Measurements from ENCODE around the gene SDK1.
"Not testable (repeated sequence)": the region's sequence is repeated elsewhere in the genome, so short reads cannot be mapped to it uniquely, and the experiment has no call there.

The SDK1 gene

DNA sequence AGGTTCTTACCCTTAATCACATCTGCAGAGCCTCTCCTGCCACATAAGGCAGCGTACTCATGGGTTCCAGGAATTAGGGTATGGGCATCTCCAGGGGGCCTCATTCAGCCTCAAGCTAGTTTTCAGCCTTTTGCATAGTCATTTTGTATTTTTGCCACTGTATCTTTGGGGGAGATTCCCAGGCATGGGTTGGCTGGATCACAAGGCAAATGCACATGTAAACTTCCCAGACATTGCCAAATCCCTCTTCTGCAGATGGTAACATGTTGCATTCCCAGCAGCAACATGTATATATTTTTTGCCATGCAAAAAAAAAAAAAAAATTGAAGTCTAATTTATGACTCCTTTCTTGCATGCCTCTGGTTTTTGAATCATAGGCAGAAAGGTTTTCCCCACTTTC, 785.7 kb downstream of the SDK1 start:
- peaks cover 13% of the 10 kb centered on the region for H3K36me3 Mint-ChIP-seq (ENCODE audit: low read depth)
- no peaks in the 10 kb centered on the region for H3K4me1 Mint-ChIP-seq
- peaks cover 17% of the 10 kb centered on the region for H3K9me3 Mint-ChIP-seq
- no peak overlapping the region for H3K4me3 Mint-ChIP-seq
- H3K27ac Mint-ChIP-seq = no peak overlapping the region
- TF ChIP-seq, protein P1, sequence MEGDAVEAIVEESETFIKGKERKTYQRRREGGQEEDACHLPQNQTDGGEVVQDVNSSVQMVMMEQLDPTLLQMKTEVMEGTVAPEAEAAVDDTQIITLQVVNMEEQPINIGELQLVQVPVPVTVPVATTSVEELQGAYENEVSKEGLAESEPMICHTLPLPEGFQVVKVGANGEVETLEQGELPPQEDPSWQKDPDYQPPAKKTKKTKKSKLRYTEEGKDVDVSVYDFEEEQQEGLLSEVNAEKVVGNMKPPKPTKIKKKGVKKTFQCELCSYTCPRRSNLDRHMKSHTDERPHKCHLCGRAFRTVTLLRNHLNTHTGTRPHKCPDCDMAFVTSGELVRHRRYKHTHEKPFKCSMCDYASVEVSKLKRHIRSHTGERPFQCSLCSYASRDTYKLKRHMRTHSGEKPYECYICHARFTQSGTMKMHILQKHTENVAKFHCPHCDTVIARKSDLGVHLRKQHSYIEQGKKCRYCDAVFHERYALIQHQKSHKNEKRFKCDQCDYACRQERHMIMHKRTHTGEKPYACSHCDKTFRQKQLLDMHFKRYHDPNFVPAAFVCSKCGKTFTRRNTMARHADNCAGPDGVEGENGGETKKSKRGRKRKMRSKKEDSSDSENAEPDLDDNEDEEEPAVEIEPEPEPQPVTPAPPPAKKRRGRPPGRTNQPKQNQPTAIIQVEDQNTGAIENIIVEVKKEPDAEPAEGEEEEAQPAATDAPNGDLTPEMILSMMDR (IDR thresholded peaks at IDR 0.05; ENCODE audit: unreplicated experiment in 3 of 3) = no peak
- H3K27me3 Mint-ChIP-seq (ENCODE audit: low read depth) = no peaks in the 10 kb centered on the region

DNA sequence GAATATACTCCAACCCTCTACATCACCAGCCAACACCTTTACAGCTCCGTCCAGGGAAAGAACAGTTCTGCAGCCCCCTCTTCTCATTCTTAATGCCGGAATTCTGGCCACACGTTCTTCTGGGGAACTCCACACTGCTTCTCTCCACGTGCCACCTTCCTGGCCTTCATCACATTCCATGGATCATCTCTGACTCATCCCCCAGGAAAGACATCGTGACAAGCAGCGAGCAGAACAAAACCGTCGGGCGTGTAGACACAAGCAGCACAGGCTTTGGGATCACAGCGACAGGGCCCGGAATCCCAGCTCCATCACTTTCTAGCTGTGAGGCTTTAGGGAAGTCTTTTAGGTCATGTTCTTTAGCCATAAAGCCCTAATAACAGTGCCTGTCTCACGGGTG, 790.7 kb downstream of the SDK1 start:
- H3K27me3 Mint-ChIP-seq (ENCODE audit: low read depth) = peaks cover 4% of the 10 kb centered on the region
- no peaks in the 10 kb centered on the region for H3K4me1 Mint-ChIP-seq
- no peak overlapping the region for H3K4me3 Mint-ChIP-seq
- H3K27ac Mint-ChIP-seq = no peak overlapping the region
- peaks cover 16% of the 10 kb centered on the region for H3K36me3 Mint-ChIP-seq (ENCODE audit: low read depth)
- H3K9me3 Mint-ChIP-seq = peaks cover 20% of the 10 kb centered on the region
- TF ChIP-seq, protein P1 (IDR thresholded peaks at IDR 0.05; ENCODE audit: unreplicated experiment in 3 of 3) = no peak

DNA sequence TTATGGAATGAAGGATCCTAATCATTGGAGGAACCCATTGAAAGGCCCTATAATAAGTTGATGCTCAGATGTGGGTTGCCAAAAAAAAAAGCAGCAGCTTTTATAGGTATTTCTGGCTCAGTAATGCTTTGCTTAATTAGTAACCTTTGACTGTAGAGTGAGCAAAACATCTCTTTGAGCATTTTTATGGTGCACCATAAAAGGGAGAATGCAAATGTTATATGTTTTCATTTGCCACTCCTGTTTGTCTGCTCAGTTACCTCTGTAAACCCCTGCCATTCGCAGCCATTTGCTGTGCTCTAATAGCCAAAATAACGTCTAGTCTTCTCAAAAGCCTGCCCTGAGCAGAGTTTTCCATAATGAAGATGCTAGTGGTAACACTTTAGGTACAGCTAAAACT, 792.0 kb downstream of the SDK1 start:
- peaks cover 16% of the 10 kb centered on the region for H3K36me3 Mint-ChIP-seq (ENCODE audit: low read depth)
- H3K4me3 Mint-ChIP-seq = no peak overlapping the region
- no peak overlapping the region for H3K27ac Mint-ChIP-seq
- H3K9me3 Mint-ChIP-seq = peaks cover 20% of the 10 kb centered on the region
- H3K4me1 Mint-ChIP-seq = no peaks in the 10 kb centered on the region
- peaks cover 4% of the 10 kb centered on the region for H3K27me3 Mint-ChIP-seq (ENCODE audit: low read depth)
- TF ChIP-seq, protein P1 (IDR thresholded peaks at IDR 0.05; ENCODE audit: unreplicated experiment in 3 of 3) = no peak

DNA sequence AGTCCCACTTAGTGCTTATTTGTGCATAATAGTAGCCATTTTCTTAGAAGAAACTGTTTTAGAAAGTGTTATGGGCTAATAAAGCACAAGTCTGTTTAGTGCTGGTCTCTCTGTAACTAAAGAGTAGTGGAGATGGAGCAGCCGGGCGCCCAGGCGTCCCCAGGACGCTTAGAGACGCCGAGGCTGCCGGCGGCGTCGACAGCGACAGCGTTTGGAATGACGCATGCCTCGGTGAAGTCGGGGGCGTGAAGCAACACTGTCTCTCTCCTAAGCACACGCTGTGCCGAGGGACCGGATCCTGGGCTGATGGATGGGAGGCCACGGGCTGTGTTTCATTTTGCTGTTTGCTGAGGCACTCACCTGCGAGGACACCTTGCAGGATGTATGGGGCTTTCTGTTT, 792.4 kb downstream of the SDK1 start:
- no peak overlapping the region for H3K27ac Mint-ChIP-seq

DNA sequence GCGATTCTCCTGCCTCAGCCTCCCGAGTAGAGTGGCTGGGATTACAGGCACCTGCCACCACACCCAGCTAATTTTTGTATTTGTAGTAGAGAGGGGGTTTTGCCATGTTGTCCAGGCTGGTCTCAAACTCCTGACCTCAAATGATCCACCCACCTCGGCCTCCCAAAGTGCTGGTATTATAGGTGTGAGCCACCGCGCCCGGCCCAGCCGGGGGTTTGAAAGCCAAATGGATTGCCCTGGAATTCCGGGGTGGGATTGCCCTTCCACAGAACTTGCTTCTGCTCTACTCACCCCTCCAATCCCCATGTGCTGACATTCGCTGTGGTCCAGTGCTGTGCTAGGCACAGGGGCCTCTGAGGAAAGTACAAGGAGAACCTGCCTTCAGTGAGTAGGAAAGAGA, 793.1 kb downstream of the SDK1 start:
- not testable (repeated sequence) for H3K4me3 Mint-ChIP-seq; H3K27me3 Mint-ChIP-seq (ENCODE audit: low read depth); H3K27ac Mint-ChIP-seq; H3K4me1 Mint-ChIP-seq
- peaks cover 17% of the 10 kb centered on the region for H3K9me3 Mint-ChIP-seq
- H3K36me3 Mint-ChIP-seq (ENCODE audit: low read depth) = peaks cover 16% of the 10 kb centered on the region

More for the DNA sequence above, 792.4 kb downstream of the SDK1 start:
- Mint-ChIP-seq H3K36me3 (ENCODE audit: low read depth) (peaks cover 16% of the 10 kb centered on the region), H3K9me3 (peaks cover 19% of the 10 kb centered on the region), H3K4me1 (no peaks in the 10 kb centered on the region), H3K4me3 (no peak overlapping the region), H3K27me3 (ENCODE audit: low read depth) (peaks cover 4% of the 10 kb centered on the region)
- TF ChIP-seq, protein P1 (IDR thresholded peaks at IDR 0.05; ENCODE audit: unreplicated experiment in 3 of 3) = no peak

DNA sequence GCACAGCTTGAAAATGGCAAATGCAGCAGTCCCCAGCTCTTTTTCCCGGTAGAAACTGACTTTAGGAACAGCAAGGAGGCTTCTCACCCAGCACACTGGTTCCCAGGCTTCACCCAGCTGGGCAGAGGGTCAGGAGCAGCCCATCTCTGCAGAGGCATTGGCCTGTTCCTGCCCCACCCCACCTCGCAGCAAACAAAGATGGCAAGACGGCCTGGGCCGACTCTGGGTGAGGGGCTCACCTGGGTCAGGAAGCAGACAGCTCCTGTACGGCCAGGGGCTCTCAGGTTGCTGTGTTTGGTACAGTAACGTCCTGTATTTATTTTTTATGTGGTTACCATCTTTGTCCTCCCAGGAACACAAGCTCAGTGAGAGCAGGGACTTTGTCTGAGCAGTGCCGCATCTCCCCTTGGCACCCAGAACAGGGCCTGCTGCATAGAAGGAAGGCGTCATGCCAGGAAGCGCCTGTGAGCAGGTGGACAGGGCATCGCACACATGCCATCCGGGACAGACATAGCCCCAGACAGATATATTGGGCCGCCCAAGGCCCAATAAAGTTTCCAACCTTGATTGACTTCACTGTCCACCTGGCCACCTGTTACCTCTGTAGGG, 796.1 kb downstream of the SDK1 start:
- TF ChIP-seq, protein P1 (IDR thresholded peaks at IDR 0.05; ENCODE audit: unreplicated experiment in 3 of 3) = no peak
- no peaks in the 10 kb centered on the region for H3K4me1 Mint-ChIP-seq
- H3K27ac Mint-ChIP-seq = peak overlapping the region in 1 of 3 experiments; percentile 41
- no peaks in the 10 kb centered on the region for H3K36me3 Mint-ChIP-seq (ENCODE audit: low read depth)
- no peak overlapping the region for H3K4me3 Mint-ChIP-seq
- H3K9me3 Mint-ChIP-seq = no peaks in the 10 kb centered on the region
- peaks cover 8% of the 10 kb centered on the region for H3K27me3 Mint-ChIP-seq (ENCODE audit: low read depth)

Measured in nephron (organoid).